Activated CD8-positive, alpha-beta memory T cell treated with anti-CD3 and anti-CD28 coated beads, Interleukin-2, amount 50 U/mL, for 4 hours (primary cell): ENCODE data around the gene ATXN2.
A peak's percentile ranks its signal among the peaks of the same experiment; 100 is the strongest.
"Not testable (repeated sequence)": the region's sequence is repeated elsewhere in the genome, so short reads cannot be mapped to it uniquely, and the experiment has no call there.

ENCODE experiments used
- DNase-seq: peaks from one replicate; pipeline ENCODE4 v3.0.0-alpha.2; 2020

ATXN2 gene

GRCh38 chr12:111600205-111600642 is 1.1 kb upstream of the ATXN2 start:
- DNase-seq: no peak

DNA sequence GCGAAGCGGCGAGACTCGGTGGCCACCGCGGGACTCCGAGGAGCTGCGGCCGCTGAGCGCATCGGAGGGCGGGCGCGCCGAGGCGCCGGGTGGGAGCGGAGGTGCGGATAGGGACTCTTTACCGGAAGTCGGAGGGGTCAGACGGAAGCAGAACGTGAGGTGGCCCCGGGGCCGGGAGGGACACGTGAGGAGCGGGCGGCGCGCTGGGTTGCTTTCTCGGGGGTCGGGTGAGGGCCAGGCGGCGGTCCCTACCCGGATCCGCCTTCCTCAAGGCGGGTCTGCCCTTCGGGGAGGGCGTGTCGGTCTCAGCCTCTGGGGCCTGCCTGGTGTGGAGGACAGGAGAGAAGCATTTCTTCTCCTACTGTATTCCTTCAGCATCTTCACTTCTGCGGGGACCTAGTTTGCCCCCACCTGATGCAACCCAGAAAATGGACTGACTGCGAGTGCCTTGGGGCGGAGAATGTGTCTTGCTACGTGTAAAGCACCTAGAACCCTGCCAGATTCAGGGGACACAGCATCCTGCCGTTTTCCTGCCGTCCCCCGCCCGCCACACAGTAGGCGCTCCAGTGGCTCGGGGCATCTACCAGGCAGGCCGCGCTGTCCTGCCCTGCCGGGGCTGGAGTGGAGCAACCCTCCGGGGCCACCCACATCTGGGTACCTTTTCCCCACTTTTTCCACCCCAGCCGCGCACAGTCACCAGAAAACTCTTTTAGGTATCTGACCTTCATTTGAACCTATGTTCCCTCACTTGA is 514 bp upstream of the ATXN2 start:
- peak; percentile 88 for DNase-seq

- peak; percentile 31 for DNase-seq
Measured at GRCh38 chr12:111597831-111598636, 1.1 kb downstream of the ATXN2 start.

DNA sequence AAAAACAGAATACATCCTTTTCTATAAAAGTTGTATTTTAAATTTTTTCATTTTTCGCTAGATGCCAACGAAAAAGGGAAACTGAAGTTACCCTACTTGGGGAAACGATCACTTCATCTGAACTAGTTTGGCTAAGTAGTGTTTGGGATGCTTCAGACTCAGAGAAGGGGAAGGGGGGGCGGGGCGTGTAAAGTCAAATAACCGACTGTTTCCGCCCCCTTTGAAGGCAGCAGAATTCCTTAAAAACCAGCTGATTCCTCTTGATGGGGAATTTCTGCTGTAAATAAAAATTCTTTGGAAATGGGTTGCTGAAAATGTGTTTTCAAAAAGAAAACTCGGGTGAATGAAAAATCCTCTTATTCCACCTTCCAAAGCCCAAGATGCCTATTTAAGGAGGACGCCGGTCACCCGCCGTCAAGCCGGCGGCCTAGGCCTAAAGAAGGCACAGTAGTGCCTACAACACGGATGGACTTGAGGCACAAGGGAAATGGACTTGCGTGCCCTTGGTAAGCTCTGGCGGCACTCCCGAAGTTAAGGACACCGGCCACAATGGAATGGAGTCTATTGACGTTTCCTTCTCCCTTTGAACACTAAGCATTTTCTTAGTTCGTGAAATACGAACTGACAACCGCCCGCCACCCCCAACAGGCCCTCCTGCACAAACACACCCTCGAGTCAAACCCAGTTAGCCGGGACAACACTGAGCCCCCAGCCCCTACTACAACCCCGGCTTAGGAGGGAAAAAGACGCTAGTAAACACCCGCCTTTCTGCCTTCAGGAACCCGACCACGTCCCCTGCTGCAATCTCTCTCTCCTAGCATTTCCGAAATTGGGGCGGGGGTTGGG is 1.9 kb downstream of the ATXN2 start:
- peak; percentile 19 for DNase-seq

- DNase-seq: not testable (repeated sequence)
Measured at GRCh38 chr12:111595341-111595835, 3.7 kb downstream of the ATXN2 start.

DNA sequence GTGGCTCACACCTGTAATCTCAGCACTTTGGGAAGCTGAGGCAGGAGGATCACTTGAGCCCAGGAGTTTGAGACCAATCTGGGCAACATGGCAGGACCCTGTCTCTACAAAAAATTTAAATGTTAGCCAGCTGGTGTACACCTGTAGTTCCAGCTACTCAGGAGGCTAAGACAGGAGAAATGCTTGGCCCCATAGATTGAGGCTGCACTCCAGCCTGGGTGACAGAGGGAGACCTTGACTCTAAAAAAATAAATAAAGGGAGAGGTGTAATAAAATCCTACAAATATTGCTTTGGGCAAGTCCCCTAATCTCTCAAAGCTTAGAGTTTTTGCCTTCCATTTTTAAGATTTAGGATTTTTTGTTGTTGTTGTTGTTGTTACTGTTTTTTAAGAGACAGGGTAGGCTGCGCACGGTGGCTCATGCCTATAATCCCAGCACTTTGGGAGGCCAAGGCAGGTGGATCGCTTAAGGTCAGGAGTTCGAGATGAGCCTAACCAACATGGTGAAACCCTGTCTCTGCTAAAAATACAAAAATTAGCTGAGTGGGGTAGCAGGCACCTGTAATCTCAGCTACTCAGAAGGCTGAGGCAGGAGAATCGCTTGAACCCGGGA is 7.6 kb downstream of the ATXN2 start:
- not testable (repeated sequence) for DNase-seq

DNA sequence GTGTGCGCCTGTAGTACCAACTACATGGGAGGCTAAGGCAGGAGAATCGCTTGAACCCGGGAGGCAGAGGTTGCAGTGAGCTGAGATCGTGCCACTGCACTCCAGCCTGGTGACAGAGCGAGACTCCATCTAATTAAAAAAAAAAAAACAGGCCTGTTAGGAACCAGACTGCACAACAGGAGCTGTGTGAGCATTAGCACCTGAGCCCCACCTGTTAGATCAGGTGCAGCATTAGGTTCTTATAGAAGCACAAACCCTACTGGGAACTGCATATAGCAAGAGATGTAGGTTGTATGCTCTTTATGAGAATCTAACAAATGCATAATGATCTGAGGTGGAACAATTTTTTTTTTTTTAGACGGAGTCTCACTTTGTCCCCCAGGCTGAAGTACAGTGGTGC is 8.6 kb downstream of the ATXN2 start:
- no peak for DNase-seq

GRCh38 chr12:111589601-111590000 is 9.5 kb downstream of the ATXN2 start:
- no peak for DNase-seq

DNA sequence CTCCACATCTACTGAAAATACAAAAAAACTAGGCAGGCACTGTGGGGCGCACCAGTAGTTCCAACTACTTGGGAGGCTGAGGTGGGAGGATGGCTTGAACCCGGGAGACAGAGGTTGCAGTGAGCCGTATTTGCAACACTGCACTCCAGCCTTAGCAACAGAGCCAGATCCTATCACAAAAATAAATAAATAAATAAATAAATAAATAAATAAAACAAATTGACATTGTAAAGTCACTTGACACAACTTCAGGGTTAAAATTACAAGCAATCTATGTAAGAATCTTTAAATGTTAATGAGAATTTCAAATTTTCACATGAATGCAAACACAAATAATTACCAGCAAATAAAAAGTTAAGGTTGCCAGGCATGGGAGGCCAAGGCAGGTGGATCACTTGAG is 11.1 kb downstream of the ATXN2 start:
- no peak for DNase-seq

- no peak for DNase-seq
Measured at GRCh38 chr12:111586986-111587385, 12.1 kb downstream of the ATXN2 start.

GRCh38 chr12:111585690-111586089 is 13.4 kb downstream of the ATXN2 start:
- DNase-seq: no peak

DNA sequence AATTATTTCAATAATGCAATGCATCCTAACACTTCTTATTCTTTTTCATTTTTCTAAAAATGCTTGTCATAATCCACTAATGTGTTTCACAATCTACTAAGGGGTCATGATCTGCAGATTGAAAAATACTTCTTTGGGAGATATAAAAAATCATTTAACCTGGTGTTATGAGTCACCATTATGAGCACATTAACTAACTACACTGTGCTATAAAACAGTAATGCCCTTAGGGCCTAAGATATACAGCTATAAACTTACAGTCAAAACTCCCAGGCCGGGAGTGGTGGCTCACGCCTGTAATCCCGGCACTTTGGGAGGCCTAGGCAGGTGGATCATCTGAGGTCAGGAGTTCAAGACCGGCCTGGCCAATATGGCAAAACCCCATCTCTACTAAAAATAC is 14.2 kb downstream of the ATXN2 start:
- DNase-seq: no peak

GRCh38 chr12:111583506-111583905 is 15.6 kb downstream of the ATXN2 start:
- DNase-seq: not testable (repeated sequence)

DNA sequence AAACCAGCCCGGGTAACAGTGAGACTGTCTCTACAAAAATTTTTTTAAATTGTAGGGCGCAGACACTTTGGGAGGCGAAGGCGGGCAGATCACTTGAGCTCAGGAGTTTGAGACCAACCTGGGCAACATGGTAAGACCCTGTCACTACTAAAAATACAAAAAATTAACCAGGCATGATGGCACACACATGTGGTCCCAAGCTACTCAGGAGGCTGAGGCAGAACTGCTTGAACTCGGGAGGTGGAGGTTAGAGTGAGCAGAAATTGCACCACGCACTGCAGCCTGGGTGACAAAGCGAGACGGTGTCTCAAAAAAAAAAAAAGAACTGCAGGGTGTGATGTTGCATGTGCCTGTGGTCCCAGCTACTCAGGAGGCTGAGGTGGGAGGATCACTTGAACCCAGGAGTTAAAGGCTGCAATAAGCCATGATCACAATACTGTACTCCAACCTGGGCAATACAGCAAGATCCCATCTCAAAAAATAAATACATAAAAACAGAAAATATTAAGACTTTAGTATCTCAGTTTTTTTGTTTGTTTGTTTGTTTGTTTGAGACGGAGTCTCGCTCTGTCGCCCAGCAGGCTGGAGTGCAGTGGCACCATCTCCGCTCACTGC is 16.9 kb downstream of the ATXN2 start:
- DNase-seq: no peak

- DNase-seq: no peak
Measured at GRCh38 chr12:111581434-111582132, 17.5 kb downstream of the ATXN2 start.

DNA sequence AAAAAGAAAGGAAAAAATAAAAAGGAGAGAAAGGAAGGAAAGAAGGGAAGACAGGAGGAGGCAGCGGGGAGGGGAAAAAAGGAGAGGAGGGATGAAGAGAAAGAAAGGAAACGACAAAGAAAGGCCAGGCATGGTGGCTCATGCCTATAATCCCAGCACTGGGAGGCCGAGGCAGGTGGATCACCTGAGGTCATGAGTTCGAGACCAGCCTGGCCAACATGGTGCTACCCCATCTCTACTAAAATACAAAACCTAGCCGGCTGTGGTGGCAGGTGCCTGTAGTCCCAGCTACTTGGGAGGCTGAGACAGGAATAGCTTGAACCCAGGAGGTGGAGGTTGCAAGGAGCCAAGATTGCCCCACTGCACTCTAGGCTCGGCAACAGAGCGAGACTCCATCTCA is 18.4 kb downstream of the ATXN2 start:
- no peak for DNase-seq

DNA sequence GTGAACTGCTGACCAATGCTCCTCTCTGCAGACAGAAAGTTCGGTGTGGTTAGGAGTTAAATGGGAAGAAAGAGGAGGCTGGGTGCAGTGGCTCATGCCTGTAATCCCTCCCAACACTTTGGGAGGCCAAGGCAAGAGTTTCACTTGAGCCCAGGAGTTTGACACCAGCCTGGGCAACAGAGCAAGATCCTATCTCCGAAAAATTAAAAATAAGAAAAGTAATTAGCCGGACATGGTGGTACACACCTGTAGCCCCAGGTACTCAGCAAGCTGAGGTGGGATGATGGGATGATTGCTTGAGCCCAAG is 19.0 kb downstream of the ATXN2 start:
- DNase-seq: no peak

GRCh38 chr12:111578971-111579340 is 20.2 kb downstream of the ATXN2 start:
- DNase-seq: no peak

- no peak for DNase-seq
Measured at GRCh38 chr12:111578276-111578970, 20.7 kb downstream of the ATXN2 start.

DNA sequence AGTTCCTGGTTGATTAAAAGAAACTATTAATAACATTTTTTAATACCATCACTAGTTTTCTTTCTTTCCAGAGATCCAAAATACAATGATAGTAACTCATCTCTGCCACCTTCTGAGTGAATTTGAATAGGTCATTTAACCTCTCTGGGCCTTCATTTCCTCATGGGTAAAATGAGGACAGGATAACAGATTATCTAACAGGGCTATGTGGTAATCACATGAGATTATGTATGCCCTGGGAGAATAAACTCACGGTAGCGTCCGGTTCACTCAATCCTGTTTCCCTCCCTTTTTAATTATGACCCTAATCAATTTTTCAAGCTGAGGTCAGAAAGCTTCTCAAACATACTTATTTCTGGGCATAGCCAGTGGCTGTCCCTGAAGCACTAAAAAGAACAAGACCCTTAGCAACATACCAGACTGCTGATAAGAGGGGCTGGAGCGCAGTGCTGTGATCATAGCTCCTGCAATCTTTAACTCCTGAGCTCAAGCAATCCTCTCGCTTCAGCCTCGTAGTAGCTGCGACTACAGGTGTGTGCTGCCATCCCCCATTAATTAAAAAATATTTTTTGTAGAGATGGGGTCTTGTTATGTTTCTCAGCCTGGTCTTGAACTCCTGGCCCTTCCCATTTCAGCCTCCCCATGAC is 24.2 kb downstream of the ATXN2 start:
- DNase-seq: no peak

GRCh38 chr12:111573476-111573875 is 25.6 kb downstream of the ATXN2 start:
- DNase-seq: no peak
